Upper lobe of left lung (tissue), 6 donors: ENCODE data around the gene SPINT1. TPM values are rescaled to one million over a fixed set of nuclear protein-coding genes. Genes with fewer than 3 reads are reported as not detected.

Source experiments
- ATAC-seq, 2 donors: fragments of 200-7000 bp; cut with Tn5 transposase; one replicate each; pipeline ENCODE4 v1.9.1; 2022; ENCODE audit warnings: mild to moderate bottlenecking in 2 of 2, moderate library complexity in 2 of 2; ENCODE audit not compliant: low FRiP score in 2 of 2
- DNase-seq, 2 donors: peaks; one replicate each; pipeline ENCODE4 v3.0.0-alpha.2; 2019 to 2020
- H3K27ac ChIP-seq, 4 donors: fragments of 200-600 bp; sonication (generic); one replicate each; pipeline ENCODE4 v1.5.1; 2016 to 2019
- H3K27me3 ChIP-seq, 4 donors: fragments of 200-600 bp; sonication (generic); one replicate each; pipeline ENCODE4 v1.5.1; 2017 to 2019
- H3K36me3 ChIP-seq, 4 donors: fragments of 200-600 bp; sonication (generic); one replicate each; pipeline ENCODE4 v1.5.1; 2016 to 2019
- H3K4me1 ChIP-seq, 4 donors: fragments of 200-600 bp; sonication (generic); one replicate each; pipeline ENCODE4 v1.5.1; 2018 to 2019
- H3K4me3 ChIP-seq, 4 donors: fragments of 200-600 bp; sonication (generic); one replicate each; pipeline ENCODE4 v1.5.1; 2017 to 2019; ENCODE audit warnings: mild to moderate bottlenecking in 2 of 4, moderate library complexity in 1 of 4
- H3K9me3 ChIP-seq, 4 donors: fragments of 200-600 bp; sonication (generic); one replicate each; pipeline ENCODE4 v1.5.1; 2018 to 2019
- CTCF ChIP-seq, 6 experiments: fragments of 450-650 bp in 4 of 6; fragments of 200-600 bp in 2 of 6; sonication (generic) in 2 of 6; IDR thresholded peaks; one replicate each; pipeline ENCODE4 v1.5.1; 2016 to 2019; ENCODE audit warnings: antibody characterized with exemption in 6 of 6
- EP300 ChIP-seq, 4 donors: sonication (generic); formaldehyde crosslinking; IDR thresholded peaks; one replicate each; pipeline ENCODE4 v1.5.1; 2017; ENCODE audit warnings: antibody characterized with exemption in 4 of 4, control low read depth in 2 of 4
- POLR2A ChIP-seq, 4 donors: fragments of 450-650 bp; IDR thresholded peaks; one replicate each; pipeline ENCODE4 v1.5.1; 2016 to 2017; ENCODE audit warnings: antibody characterized with exemption in 4 of 4, mild to moderate bottlenecking in 2 of 4
- POLR2AphosphoS5 ChIP-seq, 2 donors: sonication (generic); formaldehyde crosslinking; IDR thresholded peaks; one replicate each; pipeline ENCODE4 v1.5.1; 2017; ENCODE audit warnings: antibody characterized with exemption in 2 of 2
- WGBS, 2 donors: methylation state at CpG; one replicate each; pipeline ENCODE4 v1.1.5; 2017 to 2018; 5-methylcytosine and 5-hydroxymethylcytosine counted together
- small RNA-seq, 4 donors: library from RNA; depleted of rRNA; stranded (forward); fragments of <200 nt; gene quantifications; one replicate each; pipeline ENCODE3, GENCODE V24; 2016
- total RNA-seq, 6 donors: library from RNA; depleted of rRNA in 4 of 6; stranded (reverse); fragments of >200 nt in 4 of 6; gene quantifications; one replicate each; pipeline versions ENCODE4 v1.1.0 to v1.2.1, GENCODE V29; 2016 to 2021
- donor health status: DM: no; HTN: no; CAD: no; lungs with moderate emphysema.
- donor health status: DM: no; HTN: yes; CAD: no; lungs with severe emphysema.

Gene SPINT1
- total RNA-seq, 6 donors from 2014 or later, result 99.3 to 252 (median 163) TPM

DNA sequence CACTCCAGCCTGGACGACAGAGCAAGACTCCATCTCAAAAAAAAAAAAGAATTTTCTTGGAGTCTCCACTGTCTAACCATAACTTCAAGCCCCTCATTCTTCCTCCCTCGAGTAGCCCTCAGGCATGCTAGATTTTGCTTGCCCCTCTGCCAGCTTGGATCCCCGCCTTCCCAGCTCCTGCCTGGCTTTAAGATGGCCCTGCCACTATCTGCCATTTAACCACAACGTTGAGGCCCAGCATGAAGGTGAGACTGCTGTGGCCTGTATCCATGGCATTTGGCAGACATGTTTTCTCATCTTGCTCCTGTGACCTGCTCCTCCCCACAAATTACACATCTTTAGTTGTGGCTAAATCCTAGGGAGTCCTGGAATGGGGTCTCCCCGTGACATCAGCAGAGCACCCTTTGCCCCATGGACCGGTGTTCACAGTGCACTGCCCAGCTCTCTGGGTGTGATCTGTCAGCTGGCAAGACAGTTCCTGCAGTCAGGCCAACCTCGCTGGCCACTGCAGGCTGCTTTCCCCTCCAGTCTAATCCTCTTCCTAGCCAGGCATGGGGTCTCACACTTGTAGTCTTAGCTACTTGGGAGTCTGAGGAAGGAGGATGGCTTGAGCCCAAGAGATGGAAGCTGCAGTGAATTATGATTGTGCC, 60.8 kb downstream of the SPINT1 start:
- DNase-seq (no peak), ATAC-seq (no peak)
- TF ChIP-seq CTCF (IDR thresholded peaks at IDR 0.05) (no peak), POLR2A (IDR thresholded peaks at IDR 0.05) (no peak), POLR2AphosphoS5 (IDR thresholded peaks at IDR 0.05) (no peak), EP300 (IDR thresholded peaks at IDR 0.05) (no peak)
- WGBS, 2 donors, result 65 to 76% methylated on average over 7 of the region's 7 CpGs
- Histone ChIP-seq H3K27ac (peak overlapping the region; percentile 1 to 93 (median 80)), H3K27me3 (no peaks in the 10 kb centered on the region), H3K36me3 (peaks cover 14 to 42% (median 38%) of the 10 kb centered on the region in 4 donors), H3K9me3 (no peaks in the 10 kb centered on the region), H3K4me1 (peaks cover 55 to 74% (median 65%) of the 10 kb centered on the region in 4 donors), H3K4me3 (no peak overlapping the region)

- ATAC-seq (peak; percentile 86 to 95), DNase-seq (peak; percentile 97)
- H3K4me3 ChIP-seq, result peak overlapping the region; percentile 4 to 52 (median 40)
- H3K4me1 ChIP-seq, result peaks cover 63 to 88% (median 78%) of the 10 kb centered on the region in 4 donors
- WGBS, 2 donors, result 2 to 6% methylated on average over 10 to 31 of the region's 36 CpGs
- peak overlapping the region; percentile 89 to 95 (median 92) for H3K27ac ChIP-seq
- H3K36me3 ChIP-seq, result peaks cover 5 to 25% (median 21%) of the 10 kb centered on the region in 4 donors
- no peaks in the 10 kb centered on the region for H3K27me3 ChIP-seq
- H3K9me3 ChIP-seq, result no peaks in the 10 kb centered on the region
- peak; percentile 70 to 79 for TF ChIP-seq POLR2AphosphoS5 (IDR thresholded peaks at IDR 0.05)
- TF ChIP-seq CTCF (IDR thresholded peaks at IDR 0.05), result peak; percentile 85 to 98 (median 95)
- peak in 3 of 4 donors; percentile 29 to 48 (median 45) for TF ChIP-seq EP300 (IDR thresholded peaks at IDR 0.05)
- peak in 2 of 4 donors; percentile 38 to 55 for TF ChIP-seq POLR2A (IDR thresholded peaks at IDR 0.05)
Observed at GRCh38 chr15:40906091-40906990, 62.5 kb downstream of the SPINT1 start.

DNA sequence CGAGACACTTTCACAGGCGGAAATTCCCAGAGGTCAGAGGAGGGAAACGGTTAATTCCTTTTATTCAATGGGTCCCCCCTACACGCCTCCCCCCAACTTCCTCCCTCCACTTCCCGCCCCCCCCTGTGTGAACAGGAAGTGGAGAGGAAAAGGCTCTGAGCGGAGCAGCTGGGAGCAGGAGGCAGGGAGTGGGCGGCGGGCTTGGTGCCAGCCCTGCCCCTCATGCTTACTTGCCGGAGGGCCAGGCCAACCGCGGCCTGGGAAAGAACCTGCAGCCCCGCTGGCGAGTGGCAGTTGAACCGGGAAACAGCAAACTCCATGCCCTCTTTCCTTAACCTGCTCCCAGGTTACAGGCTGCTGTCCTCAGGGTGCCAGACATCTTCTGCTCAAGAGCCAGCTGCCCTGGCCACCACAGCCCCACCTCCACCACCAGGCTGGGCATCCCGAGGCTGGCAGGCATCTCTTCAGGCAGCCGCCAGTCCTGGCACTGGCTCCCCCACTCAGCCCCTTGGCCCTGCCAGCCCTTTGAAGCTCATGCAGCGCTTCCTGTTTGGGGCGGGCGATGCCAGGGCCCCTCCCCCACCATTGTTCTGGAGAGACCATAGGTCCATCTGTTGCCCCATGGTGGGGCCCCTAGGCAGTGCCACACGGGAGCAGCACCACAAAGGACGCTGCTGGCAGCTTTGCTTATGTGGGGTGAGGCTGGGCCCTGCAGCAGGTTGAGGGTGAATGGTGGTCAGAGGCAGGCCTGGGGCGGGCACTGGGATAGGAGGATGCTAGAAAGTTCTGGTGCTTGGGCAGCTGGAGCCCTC, 63.3 kb downstream of the SPINT1 start:
- TF ChIP-seq CTCF (IDR thresholded peaks at IDR 0.05) (no peak), POLR2AphosphoS5 (IDR thresholded peaks at IDR 0.05) (peak; percentile 60 to 77), EP300 (IDR thresholded peaks at IDR 0.05) (no peak), POLR2A (IDR thresholded peaks at IDR 0.05) (peak in 1 of 4 donors; percentile 42)
- Histone ChIP-seq H3K9me3 (no peaks in the 10 kb centered on the region), H3K4me1 (peaks cover 63 to 85% (median 79%) of the 10 kb centered on the region in 4 donors), H3K27me3 (no peaks in the 10 kb centered on the region), H3K4me3 (peak overlapping the region; percentile 4 to 52 (median 40)), H3K27ac (peak overlapping the region; percentile 89 to 95 (median 92)), H3K36me3 (peaks cover 5 to 18% (median 16%) of the 10 kb centered on the region in 4 donors)
- ATAC-seq, result peak; percentile 2 to 16
- WGBS, 2 donors, result 10 to 13% methylated on average over 13 to 20 of the region's 22 CpGs
- DNase-seq, result peak; percentile 56 to 90

Small RNA genes within 50 kb of the gene (small RNA-seq; reads per million reads assigned to genes)
- 0 reads per million in 4 donors for gene AC025166.1

Other genes with a start within 250 kb of the SPINT1 start
- 1 to 10 TPM in 3 of 6 donors, under 1 TPM in 3; under 0.01 to 2.4 (median 1.3) TPM for gene KNL1, start 249.8 kb upstream of the SPINT1 start, total RNA-seq
- gene RAD51, start 148.9 kb upstream of the SPINT1 start, total RNA-seq, result 1 to 10 TPM in 5 of 6 donors, not detected in 1; 1.0 to 3.4 (median 2.1) TPM
- gene RMDN3, start 88.8 kb upstream of the SPINT1 start, total RNA-seq, result 100 to 1,000 TPM in 4 of 6 donors, 10 to 100 TPM in 2; 57.3 to 123 (median 105) TPM
- gene GCHFR, start 80.0 kb upstream of the SPINT1 start, total RNA-seq, result 100 to 1,000 TPM in 4 of 6 donors, 10 to 100 TPM in 2; 84.9 to 206 (median 105) TPM
- 1 to 10 TPM in 5 of 6 donors, under 1 TPM in 1; 0.81 to 4.2 (median 1.4) TPM for gene C15orf62, start 74.1 kb upstream of the SPINT1 start, total RNA-seq
- gene ZFYVE19, start 37.0 kb upstream of the SPINT1 start, total RNA-seq, result 100 to 1,000 TPM in 1 of 6 donors, 10 to 100 TPM in 5; 19.4 to 104 (median 32.5) TPM
- gene DNAJC17, start 36.6 kb upstream of the SPINT1 start, total RNA-seq, result 10 to 100 TPM; 15.4 to 51.3 (median 30.0) TPM
- gene PPP1R14D, start 15.3 kb upstream of the SPINT1 start, total RNA-seq, result 1 to 10 TPM in 1 of 6 donors, under 1 TPM in 1, not detected in 4; 0.34 to 3.3 TPM
- 1 to 10 TPM in 1 of 6 donors, under 1 TPM in 2, not detected in 3; 0.46 to 2.1 (median 0.77) TPM for gene RHOV, start 30.2 kb downstream of the SPINT1 start, total RNA-seq
- 10 to 100 TPM; 19.9 to 43.2 (median 29.2) TPM for gene VPS18, start 50.4 kb downstream of the SPINT1 start, total RNA-seq
- gene DLL4, start 85.3 kb downstream of the SPINT1 start, total RNA-seq, result 10 to 100 TPM in 5 of 6 donors, 1 to 10 TPM in 1; 9.5 to 38.0 (median 13.7) TPM
- gene CHAC1, start 109.4 kb downstream of the SPINT1 start, total RNA-seq, result 10 to 100 TPM in 1 of 6 donors, 1 to 10 TPM in 5; 2.6 to 11.1 (median 3.4) TPM